ENCODE data around the gene NFIA. TPM values are rescaled to one million over a fixed set of nuclear protein-coding genes. Genes with fewer than 3 reads are reported as not detected.
"Not testable (repeated sequence)": the region's sequence is repeated elsewhere in the genome, so short reads cannot be mapped to it uniquely, and the experiment has no call there.

Gene NFIA
- total RNA-seq, 1 experiment from 2014 or later, result 0.35 TPM

DNA sequence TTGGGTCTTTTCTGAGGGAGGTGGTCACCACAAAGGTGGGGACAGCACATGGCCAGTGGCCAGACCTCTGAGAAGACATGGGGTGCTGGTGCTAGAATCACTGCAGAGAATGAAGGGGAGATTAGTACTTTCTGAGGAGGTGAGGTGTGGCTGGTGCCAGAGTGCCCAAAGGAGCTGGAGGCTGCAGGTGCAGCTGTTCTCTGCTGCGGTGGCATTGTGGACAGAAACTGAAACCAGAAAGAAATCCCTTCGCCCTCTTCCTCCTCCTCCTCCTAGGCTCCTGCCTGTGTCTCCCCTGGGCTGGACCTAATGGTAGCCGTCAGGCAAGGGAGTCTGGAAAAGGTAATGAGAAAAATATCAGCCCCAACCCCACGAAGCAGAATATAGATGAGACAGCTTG, 380.9 kb downstream of the NFIA start:
- Mint-ChIP-seq H3K27ac (no peak overlapping the region; a peak in 1 of 7 replicates), H3K4me3 (no peak overlapping the region), H3K27me3 (ENCODE audit: low read depth) (peaks cover 19% of the 10 kb centered on the region), H3K36me3 (ENCODE audit: insufficient read depth in 1 of 3, low read depth in 3 of 3) (no peaks in the 10 kb centered on the region), H3K9me3 (no peaks in the 10 kb centered on the region), H3K4me1 (peaks cover 39 to 43% of the 10 kb centered on the region in 2 experiments)
- H3K4ac ChIP-seq (ENCODE audit: low read depth, low read length), result no peak overlapping the region
- no peak overlapping the region for H3K14ac ChIP-seq (ENCODE audit: insufficient read depth, low read length)
- no peak overlapping the region for H2BK120ac ChIP-seq (ENCODE audit: low read depth, low read length, poor library complexity, severe bottlenecking)
- H3T11ph ChIP-seq (ENCODE audit: low read length), result no peak overlapping the region
- H3K79me2 ChIP-seq (ENCODE audit: insufficient read depth, low read length), result no peaks in the 10 kb centered on the region
- no peaks in the 10 kb centered on the region for H3K9me3 ChIP-seq (ENCODE audit: control insufficient read depth, low read depth, low read length)
- H3K56ac ChIP-seq (ENCODE audit: insufficient read length, low read depth, low read length), result no peak overlapping the region
- no peak overlapping the region for H2BK20ac ChIP-seq (ENCODE audit: low read depth, low read length, poor library complexity, severe bottlenecking)
- H2AFZ ChIP-seq (ENCODE audit: low read length), result no peak overlapping the region
- H3K23me2 ChIP-seq (ENCODE audit: insufficient read length, low read depth, low read length, poor library complexity, severe bottlenecking), result no peaks in the 10 kb centered on the region
- no peak overlapping the region for H4K91ac ChIP-seq (ENCODE audit: insufficient read length, low read depth, low read length)
- H3K79me1 ChIP-seq (ENCODE audit: insufficient read depth, low read depth, low read length, poor library complexity, severe bottlenecking), result no peaks in the 10 kb centered on the region
- H3K4me2 ChIP-seq (ENCODE audit: insufficient read depth, insufficient read length, low read length), result no peak overlapping the region
- no peaks in the 10 kb centered on the region; the same call in 1 of the 2 replicates for H3K4me1 ChIP-seq (ENCODE audit: insufficient read depth, low read length)
- no peaks in the 10 kb centered on the region for H4K20me1 ChIP-seq (ENCODE audit: control insufficient read depth, insufficient read depth, insufficient read length)
- no peak for DNase-seq
- H2BK15ac ChIP-seq (ENCODE audit: low read depth, low read length), result no peak overlapping the region
- no peak overlapping the region for H3K27ac ChIP-seq (ENCODE audit: insufficient read length, low read depth, low read length)
- no peaks in the 10 kb centered on the region; the same call in 1 of the 2 replicates for H3K27me3 ChIP-seq (ENCODE audit: insufficient read depth, low read length)
- no peak overlapping the region for H3K9ac ChIP-seq (ENCODE audit: extremely low read depth, insufficient read length, low read length)
- WGBS (ENCODE audit: extremely low coverage, insufficient read length, low lambda C conversion rate), result no CpG with 5 or more reads among the region's 4 CpGs
- no peak overlapping the region for H4K8ac ChIP-seq (replicated peaks; ENCODE audit: insufficient read length, low read depth, low read length)
- TF ChIP-seq CTCF (conservative IDR thresholded peaks at IDR 0.05), result no peak
- H3K18ac ChIP-seq (ENCODE audit: insufficient read length, low read depth, low read length), result no peak overlapping the region
- no peak overlapping the region for H2BK5ac ChIP-seq (ENCODE audit: insufficient read length, low read length)
- no peak overlapping the region for H2BK12ac ChIP-seq (ENCODE audit: insufficient read length, low read depth, low read length)
- no peak overlapping the region for H4K5ac ChIP-seq (ENCODE audit: insufficient read length, low read depth, low read length)
- no peak overlapping the region for H2AK5ac ChIP-seq (ENCODE audit: insufficient read length, low read length)
- no peak overlapping the region for H3K23ac ChIP-seq (ENCODE audit: insufficient read length, low read depth, low read length)

DNA sequence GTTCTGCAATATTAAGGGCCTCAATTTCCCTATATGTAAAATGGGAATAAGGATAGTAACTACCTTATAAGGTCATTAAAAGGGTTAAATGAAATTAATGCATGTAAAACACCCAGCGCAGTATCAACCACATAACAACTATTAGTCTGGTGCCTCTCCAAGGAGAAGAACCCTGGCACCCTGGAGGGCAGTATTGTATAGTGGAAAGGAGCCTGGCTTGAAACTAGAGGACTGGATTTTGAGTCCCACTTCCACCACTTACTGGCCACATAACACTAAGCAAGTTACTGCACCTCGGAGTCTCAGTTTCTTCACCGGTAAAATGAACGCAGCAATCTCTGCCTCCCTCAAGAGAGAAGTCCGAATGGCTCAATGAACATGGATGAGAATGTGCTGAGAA, 385.5 kb downstream of the NFIA start:
- H3K23ac ChIP-seq (ENCODE audit: insufficient read length, low read depth, low read length); H3K9ac ChIP-seq (ENCODE audit: extremely low read depth, insufficient read length, low read length); H3K79me1 ChIP-seq (ENCODE audit: insufficient read depth, low read depth, low read length, poor library complexity, severe bottlenecking); H3K4me1 Mint-ChIP-seq; H3K18ac ChIP-seq (ENCODE audit: insufficient read length, low read depth, low read length); H3T11ph ChIP-seq (ENCODE audit: low read length); H3K27ac ChIP-seq (ENCODE audit: insufficient read length, low read depth, low read length); H3K9me3 ChIP-seq (ENCODE audit: control insufficient read depth, low read depth, low read length); H2BK5ac ChIP-seq (ENCODE audit: insufficient read length, low read length); H3K4me1 ChIP-seq (ENCODE audit: insufficient read depth, low read length); H3K27ac Mint-ChIP-seq; H2AFZ ChIP-seq (ENCODE audit: low read length); H4K91ac ChIP-seq (ENCODE audit: insufficient read length, low read depth, low read length); H3K4me3 Mint-ChIP-seq; H2BK120ac ChIP-seq (ENCODE audit: low read depth, low read length, poor library complexity, severe bottlenecking); H3K27me3 ChIP-seq (ENCODE audit: insufficient read depth, low read length); H4K5ac ChIP-seq (ENCODE audit: insufficient read length, low read depth, low read length); H2BK20ac ChIP-seq (ENCODE audit: low read depth, low read length, poor library complexity, severe bottlenecking); H3K79me2 ChIP-seq (ENCODE audit: insufficient read depth, low read length); H4K8ac ChIP-seq (replicated peaks; ENCODE audit: insufficient read length, low read depth, low read length); H2BK15ac ChIP-seq (ENCODE audit: low read depth, low read length); H3K14ac ChIP-seq (ENCODE audit: insufficient read depth, low read length); H3K4ac ChIP-seq (ENCODE audit: low read depth, low read length); H4K20me1 ChIP-seq (ENCODE audit: control insufficient read depth, insufficient read depth, insufficient read length); H3K4me2 ChIP-seq (ENCODE audit: insufficient read depth, insufficient read length, low read length); H3K23me2 ChIP-seq (ENCODE audit: insufficient read length, low read depth, low read length, poor library complexity, severe bottlenecking); H2AK5ac ChIP-seq (ENCODE audit: insufficient read length, low read length); H3K9me3 Mint-ChIP-seq; DNase-seq; H2BK12ac ChIP-seq (ENCODE audit: insufficient read length, low read depth, low read length); H3K56ac ChIP-seq (ENCODE audit: insufficient read length, low read depth, low read length); H3K36me3 Mint-ChIP-seq (ENCODE audit: insufficient read depth in 1 of 3, low read depth in 3 of 3): not testable (repeated sequence)
- peaks cover 52% of the 10 kb centered on the region for H3K27me3 Mint-ChIP-seq (ENCODE audit: low read depth)
- WGBS (ENCODE audit: extremely low coverage, insufficient read length, low lambda C conversion rate), result no CpG with 5 or more reads among the region's 5 CpGs

All from H9 (cell line).